ENCODE measurements around the gene CLSTN3. TPM values are rescaled to one million over a fixed set of nuclear protein-coding genes. Genes with fewer than 3 reads are reported as not detected.

Gene CLSTN3
- total RNA-seq, 2 donors from 2014 or later = 6.1 to 8.3 TPM

DNA sequence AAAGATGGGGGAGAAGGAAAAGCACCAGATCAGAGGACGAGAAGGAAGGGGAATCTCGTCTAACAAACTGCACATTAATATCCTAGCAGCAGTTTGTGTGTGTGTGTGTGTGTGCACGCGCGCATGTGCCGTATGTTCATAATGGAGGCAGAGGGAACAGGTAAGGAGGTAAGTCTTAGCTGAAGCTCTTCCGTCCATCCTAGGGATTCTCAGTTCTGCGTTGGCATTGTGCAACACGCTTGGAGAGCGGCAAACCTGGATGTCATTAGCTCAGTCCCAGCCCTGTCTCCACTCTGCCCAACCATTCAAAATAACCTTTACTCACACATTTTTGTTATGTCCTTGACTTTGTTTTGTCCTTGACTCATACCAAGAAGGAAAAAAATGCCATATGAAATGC, 36.3 kb upstream of the CLSTN3 start:
- peaks cover 0 to 32% of the 10 kb centered on the region in 2 donors for H3K4me1 ChIP-seq

DNA sequence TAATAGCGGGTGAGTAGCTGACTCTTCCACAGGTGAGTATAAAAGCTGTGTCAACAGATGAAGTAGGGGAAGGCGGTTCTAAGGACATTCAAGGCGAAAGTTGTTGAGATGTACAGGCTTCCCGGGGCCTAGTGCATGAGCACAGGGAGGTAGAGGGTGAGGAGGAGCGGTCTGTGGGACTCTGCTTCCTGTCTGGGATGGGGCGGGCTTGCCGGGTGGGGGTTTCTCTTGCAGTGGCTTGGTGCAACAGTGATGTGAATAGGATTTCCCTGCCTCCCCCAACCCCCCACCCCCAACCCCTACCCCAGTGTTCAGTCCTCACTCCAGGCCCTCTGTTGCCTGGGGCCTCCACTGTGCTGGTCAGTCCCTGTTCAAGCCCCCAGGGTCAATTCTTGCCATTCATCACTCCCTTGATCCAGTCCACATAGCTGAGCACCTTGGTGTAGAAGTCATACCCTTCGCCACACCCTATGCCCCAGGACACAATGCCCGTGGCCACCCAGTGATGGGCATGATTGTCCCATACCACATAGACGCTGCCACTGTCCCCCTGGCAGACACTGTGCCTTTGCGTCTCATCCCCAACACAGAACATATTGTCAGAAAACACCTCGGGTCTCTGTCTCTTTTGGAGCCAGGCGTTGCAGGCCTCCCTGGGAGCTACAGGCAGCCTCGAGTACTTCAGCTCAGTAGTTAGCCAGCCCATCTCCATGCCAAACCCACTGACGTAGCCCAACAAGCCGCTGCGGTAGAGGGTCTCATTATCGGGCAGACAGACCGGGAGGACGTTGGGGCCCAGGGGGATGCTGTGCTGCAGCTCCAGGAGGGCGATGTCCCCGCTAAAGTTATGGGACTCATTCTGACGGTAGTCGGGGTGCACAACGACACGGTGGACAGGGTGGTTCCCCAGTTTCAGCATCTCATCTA, 33.9 kb upstream of the CLSTN3 start:
- no peak overlapping the region for H3K27ac ChIP-seq
- TF ChIP-seq, protein P1, sequence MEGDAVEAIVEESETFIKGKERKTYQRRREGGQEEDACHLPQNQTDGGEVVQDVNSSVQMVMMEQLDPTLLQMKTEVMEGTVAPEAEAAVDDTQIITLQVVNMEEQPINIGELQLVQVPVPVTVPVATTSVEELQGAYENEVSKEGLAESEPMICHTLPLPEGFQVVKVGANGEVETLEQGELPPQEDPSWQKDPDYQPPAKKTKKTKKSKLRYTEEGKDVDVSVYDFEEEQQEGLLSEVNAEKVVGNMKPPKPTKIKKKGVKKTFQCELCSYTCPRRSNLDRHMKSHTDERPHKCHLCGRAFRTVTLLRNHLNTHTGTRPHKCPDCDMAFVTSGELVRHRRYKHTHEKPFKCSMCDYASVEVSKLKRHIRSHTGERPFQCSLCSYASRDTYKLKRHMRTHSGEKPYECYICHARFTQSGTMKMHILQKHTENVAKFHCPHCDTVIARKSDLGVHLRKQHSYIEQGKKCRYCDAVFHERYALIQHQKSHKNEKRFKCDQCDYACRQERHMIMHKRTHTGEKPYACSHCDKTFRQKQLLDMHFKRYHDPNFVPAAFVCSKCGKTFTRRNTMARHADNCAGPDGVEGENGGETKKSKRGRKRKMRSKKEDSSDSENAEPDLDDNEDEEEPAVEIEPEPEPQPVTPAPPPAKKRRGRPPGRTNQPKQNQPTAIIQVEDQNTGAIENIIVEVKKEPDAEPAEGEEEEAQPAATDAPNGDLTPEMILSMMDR (IDR thresholded peaks at IDR 0.05) = no peak
- no peaks in the 10 kb centered on the region for H3K9me3 ChIP-seq
- peaks cover 5% of the 10 kb centered on the region for H3K36me3 ChIP-seq
- no peak overlapping the region for H3K4me3 ChIP-seq
- peaks cover 0 to 18% of the 10 kb centered on the region in 2 donors for H3K4me1 ChIP-seq
- H3K27me3 ChIP-seq = no peaks in the 10 kb centered on the region
- DNase-seq (ENCODE audit: low spot score) = no peak

More for the DNA sequence above, 36.3 kb upstream of the CLSTN3 start:
- H3K9me3 ChIP-seq = no peaks in the 10 kb centered on the region
- no peaks in the 10 kb centered on the region for H3K27me3 ChIP-seq
- no peaks in the 10 kb centered on the region for H3K36me3 ChIP-seq
- no peak overlapping the region for H3K27ac ChIP-seq
- TF ChIP-seq, protein P1 (IDR thresholded peaks at IDR 0.05) = no peak
- no peak overlapping the region for H3K4me3 ChIP-seq
- DNase-seq (ENCODE audit: low spot score) = no peak

DNA sequence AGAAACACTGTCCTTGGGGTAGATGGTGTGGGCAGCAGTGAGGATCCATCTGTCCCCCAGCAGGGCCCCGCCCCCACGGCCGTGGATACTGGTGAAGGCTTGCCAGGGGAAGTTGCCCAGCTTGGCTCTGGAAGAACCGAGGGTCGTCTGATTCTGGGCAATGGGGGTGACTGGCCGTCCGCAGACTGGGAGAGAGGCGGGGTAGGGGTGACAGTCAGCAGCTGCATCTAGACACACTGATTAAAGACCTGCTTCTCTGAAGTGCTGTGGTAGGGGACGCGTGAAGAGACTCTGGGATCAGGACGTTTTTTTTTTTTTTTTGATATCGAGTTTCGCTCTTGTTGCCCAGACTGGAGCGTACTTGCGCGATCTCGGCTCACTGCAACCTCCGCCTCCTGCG, 33.2 kb upstream of the CLSTN3 start:
- Histone ChIP-seq H3K27me3 (no peaks in the 10 kb centered on the region), H3K4me1 (peaks cover 0 to 11% of the 10 kb centered on the region in 2 donors), H3K4me3 (no peak overlapping the region), H3K9me3 (no peaks in the 10 kb centered on the region), H3K36me3 (peaks cover 5% of the 10 kb centered on the region), H3K27ac (no peak overlapping the region)
- TF ChIP-seq, protein P1 (IDR thresholded peaks at IDR 0.05) = no peak
- no peak for DNase-seq (ENCODE audit: low spot score)

DNA sequence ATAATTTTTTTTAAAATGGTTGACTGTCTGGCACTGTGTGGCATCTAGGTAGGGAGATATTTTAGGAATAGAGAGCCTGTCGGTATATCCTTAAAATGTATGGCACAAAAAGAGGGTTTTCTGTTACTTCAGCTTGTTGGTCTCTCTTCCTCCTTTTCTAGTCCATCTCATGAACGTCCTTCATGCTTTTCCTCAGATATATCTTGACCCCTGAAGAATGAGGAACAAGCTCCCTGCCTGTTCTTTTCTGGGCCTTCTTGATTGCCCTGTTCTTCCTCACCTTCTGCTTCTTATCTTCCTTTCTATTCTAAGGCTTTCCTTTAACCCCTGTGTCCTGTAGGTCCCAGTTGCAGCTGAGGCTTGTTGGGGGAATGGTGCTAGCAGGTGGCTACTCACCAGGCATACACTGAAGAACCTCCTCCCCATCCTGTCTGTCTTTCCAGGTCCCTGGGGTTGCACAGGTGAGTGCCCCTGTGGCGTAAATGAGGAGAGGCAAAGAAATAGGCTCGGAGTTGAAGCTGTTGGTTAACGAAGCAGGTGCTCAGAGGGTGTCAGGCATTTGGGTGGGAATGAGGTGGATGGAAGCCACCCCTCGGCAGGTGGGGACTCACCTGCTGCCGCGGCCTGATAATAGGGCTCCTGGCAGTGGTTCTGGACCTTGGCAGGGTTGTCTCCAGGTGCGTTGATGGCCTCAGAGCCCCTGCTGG, 30.7 kb upstream of the CLSTN3 start:
- no peak for DNase-seq (ENCODE audit: low spot score)
- H3K27me3 ChIP-seq = no peaks in the 10 kb centered on the region
- H3K4me3 ChIP-seq = no peak overlapping the region
- TF ChIP-seq, protein P1 (IDR thresholded peaks at IDR 0.05) = no peak
- H3K27ac ChIP-seq = no peak overlapping the region
- H3K36me3 ChIP-seq = peaks cover 5% of the 10 kb centered on the region
- H3K4me1 ChIP-seq = no peaks in the 10 kb centered on the region
- no peaks in the 10 kb centered on the region for H3K9me3 ChIP-seq

DNA sequence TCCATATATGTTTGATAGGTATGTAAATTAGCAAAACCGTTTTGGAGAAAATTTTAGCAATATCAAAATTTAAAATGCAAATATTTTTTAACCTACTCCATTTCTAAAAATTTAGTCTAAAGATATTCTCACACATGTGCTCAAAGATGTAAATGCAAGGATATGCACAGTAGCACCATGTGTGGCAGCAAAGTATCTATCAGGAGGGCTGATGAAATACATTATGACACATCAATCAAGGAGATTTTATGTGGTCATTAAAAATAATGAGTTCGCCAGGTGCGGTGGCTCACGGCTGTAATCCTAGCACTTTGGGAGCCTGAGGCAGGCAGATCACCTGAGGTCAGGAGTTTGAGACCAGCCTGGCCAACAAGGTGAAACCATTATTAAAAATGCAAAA, 29.9 kb upstream of the CLSTN3 start:
- DNase-seq (ENCODE audit: low spot score) = no peak
- H3K27ac ChIP-seq = no peak overlapping the region
- H3K9me3 ChIP-seq = no peaks in the 10 kb centered on the region
- TF ChIP-seq, protein P1 (IDR thresholded peaks at IDR 0.05) = no peak
- H3K36me3 ChIP-seq = peaks cover 5% of the 10 kb centered on the region
- H3K4me1 ChIP-seq = no peaks in the 10 kb centered on the region
- H3K4me3 ChIP-seq = no peak overlapping the region
- no peaks in the 10 kb centered on the region for H3K27me3 ChIP-seq
